Right cardiac atrium (tissue), 5 donors: Measurements from ENCODE around the gene DCLRE1C. TPM values are rescaled to one million over a fixed set of nuclear protein-coding genes. Genes with fewer than 3 reads are reported as not detected.
A peak's percentile ranks its signal among the peaks of the same experiment; 100 is the strongest.

ENCODE experiments used
- ATAC-seq, 2 donors: fragments of 200-7000 bp; cut with Tn5 transposase; one replicate each; pipeline versions ENCODE4 v1.8.0 to v1.9.1; 2020; ENCODE audit warnings: moderate library complexity in 2 of 2, mild to moderate bottlenecking in 1 of 2
- DNase-seq, 3 donors: peaks; one replicate each; pipeline ENCODE4 v3.0.0-alpha.2; 2020
- H3K27ac ChIP-seq: one replicate; pipeline ENCODE4 v1.5.1; 2013; ENCODE audit warnings: mild to moderate bottlenecking, low read length, control low read depth, moderate library complexity
- H3K27me3 ChIP-seq: one replicate; pipeline ENCODE4 v1.6.1; 2013; ENCODE audit not compliant: control insufficient read depth, insufficient read depth
- H3K4me1 ChIP-seq: one replicate; pipeline ENCODE4 v1.6.1; 2013; ENCODE audit warnings: low read length; ENCODE audit not compliant: control insufficient read depth, insufficient read depth
- H3K4me3 ChIP-seq: one replicate; pipeline ENCODE4 v1.5.1; 2013; ENCODE audit warnings: low read length, control low read depth
- H3K9me3 ChIP-seq: one replicate; pipeline ENCODE4 v1.6.1; 2013; ENCODE audit warnings: low read length; ENCODE audit not compliant: control insufficient read depth
- WGBS: extraction: QIAGEN DNeasy Blood & Tissue Kit; methylation state at CpG from one replicate; pipeline ENCODE4 v1.1.7; 2013; 5-methylcytosine and 5-hydroxymethylcytosine counted together
- intact Hi-C, 4 donors: fragments of 100-400 bp; cut with DNase I; formaldehyde crosslinking; loops; one replicate each; pipeline versions ENCODE4 v1.11.0 to v1.14.0; 2022 to 2023
- polyA plus RNA-seq: library from polyadenylated mRNA; stranded (reverse); fragments of 200-250 nt; gene quantifications from one replicate; pipeline ENCODE4 v1.2.3, GENCODE V29; 2013
- total RNA-seq, 4 donors: library from RNA; stranded (reverse); fragmentation: NEBNext Ultra II Directional; extraction: Animal tissue kit (Norgen Biotek cat#: 25700); gene quantifications; one replicate each; pipeline ENCODE4 v1.2.1, GENCODE V29; 2021
- donor health status: healthy with polysubstance abuse.
- donor health status: DM: no; HTN: yes; CAD: no.
- donor health status: DM: no; HTN: no; CAD: no.
- donor health status: DM: no; HTN: yes; CAD: no; lungs with severe emphysema.
- donor health status: DM: yes; HTN: yes; CAD: no.

The DCLRE1C gene
- total and polyA plus RNA-seq, 5 donors = 2.2 to 4.6 (median 4.1) TPM

DNA sequence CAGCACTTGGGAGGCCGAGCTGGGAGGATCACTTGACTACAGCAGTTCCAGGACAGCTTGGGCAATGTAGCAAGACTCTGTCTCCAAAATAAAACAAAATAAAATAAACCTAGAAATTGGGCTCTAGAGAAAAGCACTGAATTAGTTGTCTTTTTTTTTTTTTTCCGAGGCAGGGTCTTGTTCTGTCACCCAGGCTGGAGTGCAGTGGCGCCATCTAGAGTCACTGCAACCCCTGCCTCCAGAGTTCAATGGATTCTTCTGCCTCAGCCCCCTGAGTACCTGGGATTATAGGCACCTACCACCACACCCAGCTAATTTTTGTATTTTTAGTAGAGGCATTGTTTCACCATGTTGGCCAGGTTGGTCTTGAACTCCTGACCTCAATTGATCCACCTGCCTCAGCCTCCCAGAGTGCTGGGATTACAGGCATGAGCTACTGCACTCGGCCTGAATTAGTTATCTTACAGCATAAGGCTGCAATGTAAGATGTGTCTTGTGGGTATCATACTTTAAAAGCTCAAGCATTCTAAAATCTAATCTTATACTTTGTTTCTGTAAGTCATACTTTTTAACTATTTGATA lies 18.1 kb upstream of the DCLRE1C start:
- DNase-seq (peak in 2 of 3 donors; percentile 25 to 72), ATAC-seq (no peak)
- Histone ChIP-seq H3K4me1 (no peaks in the 10 kb centered on the region), H3K27me3 (no peaks in the 10 kb centered on the region), H3K4me3 (no peak overlapping the region), H3K9me3 (no peaks in the 10 kb centered on the region), H3K27ac (no peak overlapping the region)
- 54% methylated on average over 4 of the region's 4 CpGs for WGBS
- intact Hi-C loops = no loop called here

DNA sequence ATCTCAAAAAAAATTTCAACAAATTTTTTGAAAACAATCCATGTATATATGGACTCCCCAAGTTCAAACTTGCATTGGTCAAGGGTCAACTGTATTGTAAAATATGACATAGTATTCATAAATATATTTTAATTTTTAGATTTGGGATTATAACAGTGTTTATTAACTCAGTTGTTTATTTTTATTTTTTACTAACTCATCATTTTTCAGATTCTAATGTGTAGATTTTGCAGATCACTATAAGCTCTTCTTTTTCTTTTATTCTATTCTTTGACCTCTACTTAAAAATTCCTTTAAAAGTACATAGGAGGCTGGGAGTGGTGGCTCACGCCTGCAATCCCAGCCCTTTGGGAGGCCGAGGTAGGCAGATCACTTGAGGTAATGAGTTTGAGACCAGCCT lies 14.0 kb upstream of the DCLRE1C start:
- intact Hi-C loops = no loop called here
- ATAC-seq = no peak
- no peaks in the 10 kb centered on the region for H3K9me3 ChIP-seq
- no peaks in the 10 kb centered on the region for H3K27me3 ChIP-seq
- no peak for DNase-seq
- H3K4me1 ChIP-seq = no peaks in the 10 kb centered on the region
- WGBS = 84% methylated on average over 2 of the region's 2 CpGs
- no peak overlapping the region for H3K27ac ChIP-seq
- H3K4me3 ChIP-seq = no peak overlapping the region

DNA sequence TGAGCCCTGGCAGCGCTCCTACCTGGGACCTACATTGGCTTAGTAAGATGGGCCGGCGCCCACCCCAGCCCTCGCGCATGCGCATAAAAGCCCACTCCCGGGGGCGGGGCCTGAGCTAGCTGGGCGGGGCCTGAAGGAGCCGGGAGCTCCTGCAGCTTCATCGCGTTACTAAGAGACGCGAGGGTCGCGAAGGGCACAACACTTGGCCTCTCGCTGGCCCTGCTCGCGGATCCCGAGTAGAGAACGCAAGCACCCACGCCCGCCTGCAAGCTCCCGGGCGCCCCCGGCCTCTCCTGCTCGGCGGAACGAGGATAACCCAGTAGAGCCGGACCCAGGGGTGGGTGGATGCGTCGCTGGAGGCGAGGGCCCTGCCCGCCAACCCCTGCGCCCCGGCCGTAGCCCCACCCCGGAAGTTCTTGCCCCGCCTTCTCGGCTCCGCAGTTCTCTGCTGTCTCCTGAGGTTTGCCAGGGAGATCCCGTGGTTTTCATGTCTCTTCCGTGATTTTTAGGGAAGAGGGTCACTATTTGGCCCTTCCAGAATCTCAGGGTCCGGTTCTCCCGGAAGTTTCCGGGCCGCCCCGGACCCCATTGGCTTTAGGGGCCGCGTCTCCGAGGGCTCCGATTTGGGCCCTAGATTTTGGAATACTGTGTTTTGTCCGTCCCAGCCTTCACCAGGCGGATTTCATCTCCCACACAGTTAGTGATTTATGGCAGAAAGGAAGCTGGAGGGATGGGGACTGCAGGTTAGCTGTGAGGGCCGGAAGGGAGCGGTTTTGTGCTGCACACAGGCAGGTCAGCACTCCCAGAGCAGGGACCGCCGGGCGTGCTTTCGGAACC lies 5.5 kb upstream of the DCLRE1C start, which contains the start of gene MEIG1:
Gene MEIG1 (plus strand): TSS at position 168 of the 837 bp plus-strand sequence. CDS start 7,081 bp downstream, outside the sequence.
- peak within 1 kb of the TSS; percentile 57 for H3K4me3 ChIP-seq
- intact Hi-C loops = loop anchor here in 1 of 4 donors (10.0 kb wide), 2 partner anchors 115 to 135 kb away; partner anchors contain the start of gene RPP38
- ATAC-seq = peak; percentile 99
- under 1% methylated on average over 60 of the region's 60 CpGs for WGBS
- peak; percentile 93 to 97 (median 97) for DNase-seq
- no peaks in the 10 kb centered on the region for H3K27me3 ChIP-seq
- peak within 1 kb of the TSS; percentile 90 for H3K27ac ChIP-seq
- H3K9me3 ChIP-seq = no peaks in the 10 kb centered on the region
- no peaks in the 10 kb centered on the region for H3K4me1 ChIP-seq

DNA sequence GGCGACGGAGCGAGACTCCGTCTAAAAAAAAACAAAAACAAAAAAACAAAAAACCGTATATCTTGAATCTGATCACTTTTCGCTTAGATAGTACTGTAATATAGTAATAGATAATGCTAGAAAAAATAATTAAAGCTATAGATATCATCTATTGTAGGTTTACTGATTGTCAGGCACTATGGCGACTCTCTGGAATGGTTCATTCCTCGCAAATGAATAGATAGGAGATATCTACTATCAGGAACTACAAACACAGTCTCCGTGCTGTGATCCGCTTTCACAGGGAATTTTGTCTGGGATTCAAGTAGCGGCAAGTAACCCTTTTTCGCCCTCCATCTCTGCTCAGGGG lies 5.0 kb upstream of the DCLRE1C start:
- 43% methylated on average over 12 of the region's 12 CpGs for WGBS
- no peak for ATAC-seq
- DNase-seq = no peak
- Histone ChIP-seq H3K27me3 (no peaks in the 10 kb centered on the region), H3K9me3 (no peaks in the 10 kb centered on the region), H3K27ac (peak overlapping the region; percentile 68), H3K4me1 (no peaks in the 10 kb centered on the region), H3K4me3 (peak overlapping the region; percentile 57)
- intact Hi-C loops = loop anchor here in 1 of 4 donors (10.0 kb wide), 2 partner anchors 114 to 136 kb away; partner anchors contain the start of gene RPP38

DNA sequence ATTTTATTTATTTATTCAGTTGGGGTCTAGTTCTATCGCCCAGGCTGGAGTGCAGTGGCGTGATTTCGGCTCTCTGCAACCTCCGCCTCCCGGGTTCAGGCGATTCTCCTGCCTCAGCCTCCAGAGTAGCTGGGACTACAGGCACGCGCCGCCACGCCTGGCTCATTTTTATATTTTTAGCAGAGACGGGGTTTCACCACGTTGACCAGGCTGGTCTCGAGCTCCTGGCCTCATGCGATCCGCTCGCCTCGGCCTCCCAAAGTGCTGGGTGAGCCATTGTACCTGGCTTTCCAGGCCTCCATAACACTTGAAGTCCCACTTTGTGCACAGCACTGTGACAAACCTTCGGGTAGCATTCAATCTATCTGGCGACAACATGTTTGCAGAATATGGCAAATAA lies 1.0 kb upstream of the DCLRE1C start:
- no peaks in the 10 kb centered on the region for H3K27me3 ChIP-seq
- no peak overlapping the region for H3K4me3 ChIP-seq
- no peak overlapping the region for H3K27ac ChIP-seq
- no peaks in the 10 kb centered on the region for H3K9me3 ChIP-seq
- WGBS = 94% methylated on average over 19 of the region's 19 CpGs
- ATAC-seq (no peak), DNase-seq (no peak)
- intact Hi-C loops = loop anchor here in 1 of 4 donors (10.0 kb wide), 2 partner anchors 110 to 140 kb away; partner anchors contain the start of gene RPP38
- H3K4me1 ChIP-seq = peaks cover 4% of the 10 kb centered on the region

DNA sequence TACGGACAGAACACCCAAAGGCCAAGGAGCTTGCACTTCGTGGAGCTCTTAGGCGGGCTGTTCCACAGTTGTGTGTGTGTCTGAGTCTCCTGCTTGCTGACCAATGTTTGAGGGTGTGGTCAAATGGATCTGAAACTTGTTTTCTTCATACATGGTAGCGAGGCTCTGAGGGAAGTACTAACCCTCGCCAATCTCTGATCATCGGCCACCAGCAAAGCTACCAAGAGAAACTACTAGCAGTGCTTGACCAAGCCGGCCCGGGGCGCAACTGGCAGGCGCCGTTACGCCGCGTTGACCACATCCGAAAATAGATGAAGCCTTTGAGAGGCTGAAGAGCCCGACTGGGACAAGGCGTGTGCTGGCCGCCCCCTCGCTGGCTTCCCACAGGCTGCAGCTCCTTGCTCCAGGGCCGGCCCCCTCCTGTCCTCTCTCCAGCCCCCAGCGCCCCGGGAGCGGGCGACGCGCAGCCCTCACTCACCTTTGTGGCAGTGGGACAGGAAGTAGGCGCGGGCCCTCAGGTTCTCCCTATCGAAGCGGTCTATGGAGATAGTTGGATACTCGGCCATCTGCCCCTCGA lies 384 bp downstream of the DCLRE1C start:
- intact Hi-C loops = loop anchor here in 1 of 4 donors (10.0 kb wide), 2 partner anchors 109 to 141 kb away; partner anchors contain the start of gene RPP38
- Histone ChIP-seq H3K27me3 (no peaks in the 10 kb centered on the region), H3K4me1 (peaks cover 4% of the 10 kb centered on the region), H3K9me3 (no peaks in the 10 kb centered on the region), H3K4me3 (peak overlapping the region; percentile 83), H3K27ac (peak overlapping the region; percentile 96)
- DNase-seq (peak in 2 of 3 donors; percentile 59 to 77), ATAC-seq (peak; percentile 71 to 73)
- under 1% methylated on average over 32 of the region's 32 CpGs for WGBS

DNA sequence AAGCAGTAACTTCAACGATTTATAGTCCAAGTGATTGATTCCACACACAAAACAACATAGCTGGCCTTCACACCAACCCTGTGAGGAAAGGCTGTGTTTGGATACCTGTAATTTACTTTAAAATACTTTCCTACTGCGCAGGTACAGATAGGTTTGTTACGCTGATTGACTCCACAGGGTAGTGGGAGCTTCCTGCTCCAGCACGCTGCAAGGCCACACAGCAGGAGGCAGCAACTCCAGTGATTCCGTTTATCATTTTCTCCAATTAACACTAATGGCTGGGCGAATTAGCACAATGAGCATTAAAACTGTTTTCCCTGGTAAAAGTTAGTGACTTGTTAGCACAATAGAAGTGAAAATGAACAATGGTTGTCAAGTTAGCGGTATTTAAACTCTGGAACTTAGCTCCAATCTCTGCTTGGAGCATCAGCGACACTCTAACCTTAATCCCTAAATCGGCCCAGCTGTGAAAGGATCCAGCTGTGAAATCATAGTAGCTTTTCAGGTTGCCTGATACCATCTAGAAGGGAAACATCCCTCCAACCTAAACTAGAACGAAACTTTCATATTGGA lies 959 bp downstream of the DCLRE1C start:
- ATAC-seq (no peak), DNase-seq (no peak)
- Histone ChIP-seq H3K4me1 (peaks cover 4% of the 10 kb centered on the region), H3K27me3 (no peaks in the 10 kb centered on the region), H3K4me3 (peak overlapping the region; percentile 83), H3K9me3 (no peaks in the 10 kb centered on the region), H3K27ac (peak overlapping the region; percentile 96)
- WGBS = 23% methylated on average over 10 of the region's 10 CpGs
- intact Hi-C loops = loop anchor here in 1 of 4 donors (10.0 kb wide), 2 partner anchors 108 to 142 kb away; partner anchors contain the start of gene RPP38

DNA sequence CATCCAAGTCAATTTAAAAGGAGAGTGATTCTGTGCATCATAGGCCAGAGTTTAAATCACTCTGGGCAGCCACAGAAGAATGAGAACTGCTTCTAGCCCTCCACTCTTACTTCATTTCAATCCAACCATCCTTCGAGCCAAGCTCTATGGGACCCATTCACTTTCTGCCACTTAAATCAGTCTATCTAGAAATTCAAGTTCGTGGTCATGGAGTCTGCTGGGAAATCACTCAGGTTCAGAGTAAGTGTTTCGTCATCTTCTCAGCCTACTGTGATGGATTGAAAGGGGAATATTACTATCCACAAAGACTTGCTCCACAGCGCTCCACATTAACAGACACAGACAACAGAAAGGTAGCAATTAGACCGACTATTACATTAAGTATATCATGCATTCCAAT lies 4.6 kb downstream of the DCLRE1C start:
- intact Hi-C loops = no loop called here
- H3K4me1 ChIP-seq = peaks cover 4% of the 10 kb centered on the region
- DNase-seq (no peak), ATAC-seq (no peak)
- H3K4me3 ChIP-seq = no peak overlapping the region
- no peaks in the 10 kb centered on the region for H3K27me3 ChIP-seq
- no peak overlapping the region for H3K27ac ChIP-seq
- no peaks in the 10 kb centered on the region for H3K9me3 ChIP-seq
- 92% methylated on average over 5 of the region's 5 CpGs for WGBS

DNA sequence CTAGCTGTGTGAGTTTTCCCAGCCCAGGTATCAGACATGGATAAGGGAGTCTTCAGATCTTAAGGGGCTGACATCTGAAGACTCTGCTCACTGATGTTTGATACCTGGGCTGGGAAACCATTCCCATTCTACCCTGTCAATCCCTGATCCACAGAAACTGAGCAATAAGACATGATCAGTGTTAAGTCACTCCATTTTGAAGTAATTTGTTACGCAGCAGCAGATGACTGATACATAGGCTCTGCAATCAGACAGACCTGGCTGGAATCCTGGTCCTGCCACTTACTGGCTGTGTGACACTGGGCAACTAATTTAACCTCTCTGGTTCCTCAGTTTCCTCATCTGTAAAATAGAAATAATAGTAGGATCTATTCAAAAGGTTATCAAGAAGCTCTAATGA lies 6.6 kb downstream of the DCLRE1C start:
- ATAC-seq (no peak), DNase-seq (no peak)
- intact Hi-C loops = no loop called here
- no peaks in the 10 kb centered on the region for H3K27me3 ChIP-seq
- H3K4me1 ChIP-seq = no peaks in the 10 kb centered on the region
- H3K27ac ChIP-seq = no peak overlapping the region
- 96% methylated on average over 1 of the region's 1 CpG for WGBS
- H3K4me3 ChIP-seq = no peak overlapping the region
- H3K9me3 ChIP-seq = no peaks in the 10 kb centered on the region

DNA sequence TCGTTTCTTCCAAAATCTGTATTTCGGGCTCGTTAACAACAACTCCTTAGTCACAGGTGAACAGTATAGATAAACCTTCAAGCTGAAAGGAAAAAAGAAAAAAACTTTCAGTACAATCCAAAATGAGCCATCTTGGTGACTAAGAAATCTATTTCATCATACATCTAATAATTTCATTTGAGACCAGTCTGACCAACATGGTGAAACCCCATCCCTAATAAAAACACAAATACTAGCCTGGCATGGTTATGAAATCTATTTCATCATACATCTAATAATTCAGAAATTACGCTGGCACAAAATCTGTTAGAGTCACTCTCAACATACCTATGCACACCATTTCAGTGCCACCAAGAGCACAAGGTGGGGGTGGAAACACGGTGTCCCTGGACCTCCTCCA lies 8.8 kb downstream of the DCLRE1C start:
- Histone ChIP-seq H3K4me1 (no peaks in the 10 kb centered on the region), H3K27me3 (no peaks in the 10 kb centered on the region), H3K9me3 (no peaks in the 10 kb centered on the region), H3K4me3 (no peak overlapping the region), H3K27ac (no peak overlapping the region)
- DNase-seq = no peak
- intact Hi-C loops = no loop called here
- 95% methylated on average over 5 of the region's 5 CpGs for WGBS
- ATAC-seq = no peak
